OCI-LY7 (cell line): ENCODE measurements around the gene HOXB8. TPM values are rescaled to one million over a fixed set of nuclear protein-coding genes. Genes with fewer than 3 reads are reported as not detected.

Experiments used
- BruUV-seq: library from RNA; stranded (reverse); fragments of 400-500 nt; replicated peaks from 2 replicates; lab custom pipeline; 2021; lab: Mats Ljungman, UMichigan
- CTCF ChIA-PET: fragments of 300-600 bp; sonication (Branson Sonifier 250); formaldehyde crosslinking; loops from one replicate; lab custom pipeline; 2022; ENCODE audit warnings: antibody characterized with exemption; ENCODE audit not compliant: unreplicated experiment; lab: Charles Lee
- POLR2A ChIA-PET: fragments of 300-600 bp; sonication (Branson Sonifier 250); formaldehyde crosslinking; loops from one replicate; lab custom pipeline; 2022; ENCODE audit warnings: antibody characterized with exemption; lab: Charles Lee
- DNase-seq: peaks from one replicate; pipeline ENCODE4 v3.0.0-alpha.2; 2015; ENCODE audit warnings: low spot score
- H2AFZ ChIP-seq: fragments of 200-600 bp; sonication (generic), shearing (Covaris generic); 2 replicates; pipeline ENCODE4 v1.6.1; 2014; ENCODE audit warnings: mild to moderate bottlenecking, antibody characterized with exemption, low read length, moderate library complexity
- H3K27ac ChIP-seq: fragments of 200-600 bp; sonication (generic); 2 replicates; pipeline ENCODE4 v1.5.1; 2014; ENCODE audit warnings: mixed run types, low read depth, mild to moderate bottlenecking, moderate library complexity, low read length, inconsistent platforms; ENCODE audit not compliant: poor library complexity, severe bottlenecking
- H3K36me3 ChIP-seq: fragments of 200-600 bp; sonication (generic); 2 replicates; pipeline ENCODE4 v1.6.1; 2014; ENCODE audit warnings: mild to moderate bottlenecking, antibody characterized with exemption, low read length, moderate library complexity, mixed read lengths; ENCODE audit not compliant: insufficient read depth
- H3K4me1 ChIP-seq: fragments of 200-600 bp; sonication (generic); 2 replicates; pipeline ENCODE4 v1.5.1; 2014; ENCODE audit warnings: mild to moderate bottlenecking, low read length; ENCODE audit not compliant: insufficient read depth, poor library complexity, severe bottlenecking
- H3K4me2 ChIP-seq: fragments of 200-600 bp; sonication (generic); 2 replicates; pipeline ENCODE4 v1.6.1; 2014; ENCODE audit warnings: mild to moderate bottlenecking, low read length
- H3K4me3 ChIP-seq: fragments of 200-600 bp; sonication (generic); 2 replicates; pipeline ENCODE4 v1.5.1; 2014; ENCODE audit warnings: mild to moderate bottlenecking, low read depth, low read length; ENCODE audit not compliant: poor library complexity, severe bottlenecking
- H3K79me2 ChIP-seq: fragments of 200-600 bp; sonication (generic); 2 replicates; pipeline ENCODE4 v1.6.1; 2016; ENCODE audit warnings: low read depth, mild to moderate bottlenecking, low read length, moderate library complexity, mixed read lengths; ENCODE audit not compliant: insufficient read depth
- H3K9me2 ChIP-seq: fragments of 200-600 bp; sonication (generic); 2 replicates; pipeline ENCODE4 v1.6.1; 2016; ENCODE audit warnings: mild to moderate bottlenecking, low read length, mixed read lengths; ENCODE audit not compliant: insufficient read depth
- H3K9me3 ChIP-seq: fragments of 200-600 bp; sonication (generic); 2 replicates; pipeline ENCODE4 v1.6.1; 2014; ENCODE audit warnings: mild to moderate bottlenecking, mixed run types, low read length, mixed read lengths
- H4K20me1 ChIP-seq: fragments of 200-600 bp; sonication (generic); 2 replicates; pipeline ENCODE4 v1.6.1; 2014; ENCODE audit warnings: mild to moderate bottlenecking, antibody characterized with exemption, low read length, moderate library complexity, mixed read lengths; ENCODE audit not compliant: insufficient read depth
- EZH2phosphoT487 ChIP-seq: fragments of 200-600 bp; sonication (generic); IDR thresholded peaks from 2 replicates; pipeline ENCODE4 v1.6.1; 2018; ENCODE audit warnings: low read depth, borderline replicate concordance, mild to moderate bottlenecking, mixed run types, antibody characterized with exemption, low read length, moderate library complexity, mixed read lengths
- intact Hi-C: fragments of 100-400 bp; cut with micrococcal nuclease; formaldehyde crosslinking; loops from one replicate; pipeline ENCODE4 v1.10.0; 2022; ENCODE audit not compliant: unreplicated experiment
- total RNA-seq, 2 experiments: library from RNA; depleted of rRNA in 1 of 2; stranded (reverse); fragments of >200 nt in 1 of 2; shearing (Covaris generic) in 1 of 2; gene quantifications; 2 replicates each; pipeline ENCODE4 v1.2.3, GENCODE V29; 2014 to 2022
- TF ChIP-seq, protein P1 (sequence below): fragments of 200-600 bp; sonication (generic); conservative IDR thresholded peaks from 2 replicates; pipeline ENCODE4 v1.5.1; 2014; ENCODE audit warnings: mild to moderate bottlenecking, antibody characterized with exemption, low read length, moderate library complexity, mixed read lengths

The HOXB8 gene
- total RNA-seq, 2 experiments from 2014 or later = not detected

DNA sequence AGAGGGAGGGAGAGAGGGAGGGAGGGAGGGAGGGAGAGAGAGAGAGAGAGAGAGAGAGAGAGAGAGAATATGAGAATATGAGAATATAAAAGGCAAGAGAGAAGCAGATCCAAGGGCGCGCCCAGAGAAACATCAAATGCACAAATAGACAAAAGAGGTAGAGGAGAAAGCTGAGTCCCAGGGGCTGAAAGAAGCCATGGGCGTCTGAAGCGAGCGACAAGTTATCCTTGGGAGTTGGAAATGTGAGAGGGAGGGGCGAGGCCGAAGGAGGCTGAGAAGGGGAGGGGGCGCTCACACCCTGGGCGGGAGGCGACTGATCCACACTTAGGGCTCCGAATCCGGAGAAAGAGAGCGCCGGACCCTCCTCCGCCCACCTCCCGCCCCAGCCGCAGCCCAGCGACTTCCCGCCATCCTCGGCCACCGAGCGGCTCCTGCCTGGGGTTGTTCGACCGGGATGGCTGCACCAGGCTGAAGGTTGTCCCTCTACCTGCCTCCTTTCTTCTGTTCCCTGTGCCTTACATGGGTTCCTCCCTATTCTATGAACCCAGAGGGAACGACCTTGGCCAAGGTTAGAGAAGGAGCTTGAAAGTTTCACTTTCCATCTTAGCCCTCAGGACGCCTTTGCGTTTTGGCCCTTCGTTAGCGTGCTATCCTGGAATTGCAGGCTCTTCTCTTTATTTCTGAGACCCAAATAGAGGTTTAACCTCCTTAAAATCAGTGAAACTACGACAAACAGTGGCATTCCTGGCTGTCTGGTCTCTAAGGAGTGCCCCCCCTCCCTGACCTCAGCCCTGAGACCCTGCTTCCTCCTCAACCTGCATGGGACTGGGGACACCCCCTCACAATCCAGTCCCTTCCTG lies 32.2 kb upstream of the HOXB8 start:
- H3K4me3 ChIP-seq = peak overlapping the region; percentile 43
- no peaks in the 10 kb centered on the region for H3K36me3 ChIP-seq
- H4K20me1 ChIP-seq = no peaks in the 10 kb centered on the region
- no TSS peak for BruUV-seq
- H3K9me3 ChIP-seq = no peaks in the 10 kb centered on the region
- ChIA-PET CTCF (no interaction called here), POLR2A (no interaction called here)
- intact Hi-C loops = no loop called here
- peak overlapping the region; percentile 46; the same call in 1 of the 2 replicates for H2AFZ ChIP-seq
- peak overlapping the region; percentile 51 for H3K4me2 ChIP-seq
- no peaks in the 10 kb centered on the region for H3K9me2 ChIP-seq
- DNase-seq = no peak
- H3K79me2 ChIP-seq = no peaks in the 10 kb centered on the region
- H3K4me1 ChIP-seq = no peaks in the 10 kb centered on the region
- no peak overlapping the region for H3K27ac ChIP-seq
- TF ChIP-seq, protein P1, sequence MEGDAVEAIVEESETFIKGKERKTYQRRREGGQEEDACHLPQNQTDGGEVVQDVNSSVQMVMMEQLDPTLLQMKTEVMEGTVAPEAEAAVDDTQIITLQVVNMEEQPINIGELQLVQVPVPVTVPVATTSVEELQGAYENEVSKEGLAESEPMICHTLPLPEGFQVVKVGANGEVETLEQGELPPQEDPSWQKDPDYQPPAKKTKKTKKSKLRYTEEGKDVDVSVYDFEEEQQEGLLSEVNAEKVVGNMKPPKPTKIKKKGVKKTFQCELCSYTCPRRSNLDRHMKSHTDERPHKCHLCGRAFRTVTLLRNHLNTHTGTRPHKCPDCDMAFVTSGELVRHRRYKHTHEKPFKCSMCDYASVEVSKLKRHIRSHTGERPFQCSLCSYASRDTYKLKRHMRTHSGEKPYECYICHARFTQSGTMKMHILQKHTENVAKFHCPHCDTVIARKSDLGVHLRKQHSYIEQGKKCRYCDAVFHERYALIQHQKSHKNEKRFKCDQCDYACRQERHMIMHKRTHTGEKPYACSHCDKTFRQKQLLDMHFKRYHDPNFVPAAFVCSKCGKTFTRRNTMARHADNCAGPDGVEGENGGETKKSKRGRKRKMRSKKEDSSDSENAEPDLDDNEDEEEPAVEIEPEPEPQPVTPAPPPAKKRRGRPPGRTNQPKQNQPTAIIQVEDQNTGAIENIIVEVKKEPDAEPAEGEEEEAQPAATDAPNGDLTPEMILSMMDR = no peak
- no peak for TF ChIP-seq EZH2phosphoT487

DNA sequence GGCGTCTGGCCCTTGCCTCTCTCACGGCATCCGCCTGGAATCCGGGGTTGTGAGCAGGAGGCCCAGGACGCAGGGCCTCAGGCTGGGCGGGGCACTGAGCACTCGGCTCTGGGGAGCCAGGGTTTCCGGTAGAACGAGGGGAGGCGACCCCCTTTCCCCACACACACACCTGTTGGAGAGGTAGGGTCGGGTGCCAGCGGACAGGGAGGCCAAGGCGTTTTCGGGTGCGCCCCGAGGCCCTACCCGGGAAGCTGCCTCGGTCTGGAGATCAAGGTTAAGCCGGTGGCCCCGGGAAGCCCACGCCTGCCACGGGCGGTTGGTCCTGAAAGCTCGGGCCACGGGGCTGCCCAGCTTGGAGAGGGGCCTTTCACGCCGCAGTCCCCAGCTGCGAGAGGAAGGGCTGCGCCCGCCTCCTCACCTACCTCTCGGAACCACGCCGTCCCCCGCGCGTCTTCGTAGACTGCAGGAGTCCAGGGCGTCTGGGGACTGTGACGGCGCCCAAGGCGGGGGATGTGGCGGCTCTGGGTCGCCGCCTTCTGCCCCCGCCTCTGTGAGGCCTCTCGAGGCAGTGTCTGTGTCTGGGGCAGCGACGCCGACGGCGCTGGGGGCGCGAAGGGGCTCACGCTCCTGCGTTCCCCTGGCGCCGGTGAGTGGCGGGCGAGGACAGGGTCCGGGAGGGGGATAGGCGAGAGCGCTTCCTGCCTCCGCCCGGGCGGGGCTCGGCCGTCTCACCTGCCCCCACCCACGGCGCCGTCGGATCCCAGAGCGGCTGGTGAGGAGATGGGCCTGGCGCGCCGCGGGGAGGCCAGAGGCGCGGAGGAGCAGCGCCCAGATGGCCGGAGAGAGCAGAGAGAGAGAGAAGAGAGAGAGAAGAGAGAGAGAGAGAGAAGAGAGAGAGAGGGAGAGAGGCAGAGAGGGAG lies 31.4 kb upstream of the HOXB8 start:
- no peak overlapping the region for H3K27ac ChIP-seq
- H3K36me3 ChIP-seq = no peaks in the 10 kb centered on the region
- CTCF ChIA-PET = no interaction called here
- H3K9me3 ChIP-seq = no peaks in the 10 kb centered on the region
- H3K79me2 ChIP-seq = no peaks in the 10 kb centered on the region
- TF ChIP-seq, protein P1 = no peak
- no peak for TF ChIP-seq EZH2phosphoT487
- H2AFZ ChIP-seq = no peak overlapping the region
- H4K20me1 ChIP-seq = no peaks in the 10 kb centered on the region
- no peak for DNase-seq
- H3K4me2 ChIP-seq = no peak overlapping the region
- no TSS peak for BruUV-seq
- no peaks in the 10 kb centered on the region for H3K4me1 ChIP-seq
- no peaks in the 10 kb centered on the region for H3K9me2 ChIP-seq
- POLR2A ChIA-PET = no interaction called here
- intact Hi-C loops = no loop called here
- no peak overlapping the region for H3K4me3 ChIP-seq
